ENCODE measurements around the gene LEFTY2. TPM values are rescaled to one million over a fixed set of nuclear protein-coding genes. Genes with fewer than 3 reads are reported as not detected.

Gene LEFTY2
- total RNA-seq, result under 1 TPM; 0.70 to 0.90 TPM

- TF ChIP-seq CTCF (IDR thresholded peaks at IDR 0.05), result no peak
- H3K36me3 ChIP-seq, result no peaks in the 10 kb centered on the region
- H3K4me1 ChIP-seq, result peaks cover 0 to 15% of the 10 kb centered on the region in 2 donors
- no peak within 1 kb of the TSS for H3K4me3 ChIP-seq
- no peaks in the 10 kb centered on the region for H3K27me3 ChIP-seq
- peak within 1 kb of the TSS; percentile 37 to 46 for H3K27ac ChIP-seq
- no peaks in the 10 kb centered on the region for H3K9me3 ChIP-seq
- DNase-seq (ENCODE audit: low spot score), result no peak
These were observed at the start of gene LEFTY2 for GRCh38 chr1:225941187-225941941. Gene LEFTY2 (minus strand): TSS chr1:225941220. CDS start chr1:225941140, 80 bp downstream.

- TF ChIP-seq CTCF (IDR thresholded peaks at IDR 0.05), result peak; percentile 47 to 74
- H3K4me3 ChIP-seq, result no peak overlapping the region
- H3K27ac ChIP-seq, result no peak overlapping the region
- no peaks in the 10 kb centered on the region for H3K9me3 ChIP-seq
- H3K27me3 ChIP-seq, result no peaks in the 10 kb centered on the region
- H3K4me1 ChIP-seq, result no peaks in the 10 kb centered on the region
- H3K36me3 ChIP-seq, result peaks cover 96% of the 10 kb centered on the region
- DNase-seq (ENCODE audit: low spot score), result no peak
These were observed 46.7 kb upstream of the LEFTY2 start for GRCh38 chr1:225987491-225988316.

GRCh38 chr1:225981714-225982113 lies 40.7 kb upstream of the LEFTY2 start:
- Histone ChIP-seq H3K27ac (no peak overlapping the region), H3K27me3 (no peaks in the 10 kb centered on the region), H3K9me3 (no peaks in the 10 kb centered on the region), H3K36me3 (peaks cover 77% of the 10 kb centered on the region), H3K4me1 (no peaks in the 10 kb centered on the region), H3K4me3 (no peak overlapping the region)
- TF ChIP-seq CTCF (IDR thresholded peaks at IDR 0.05), result no peak
- DNase-seq (ENCODE audit: low spot score), result peak; percentile 2

- H3K27ac ChIP-seq, result no peak overlapping the region
- H3K4me1 ChIP-seq, result peaks cover 0 to 3% of the 10 kb centered on the region in 2 donors
- no peaks in the 10 kb centered on the region for H3K27me3 ChIP-seq
- TF ChIP-seq CTCF (IDR thresholded peaks at IDR 0.05), result no peak
- DNase-seq (ENCODE audit: low spot score), result no peak
- H3K4me3 ChIP-seq, result no peak overlapping the region
- peaks cover 64% of the 10 kb centered on the region for H3K36me3 ChIP-seq
- H3K9me3 ChIP-seq, result no peaks in the 10 kb centered on the region
These were observed 39.2 kb upstream of the LEFTY2 start for GRCh38 chr1:225980005-225980836.

GRCh38 chr1:225979421-225979820 lies 38.4 kb upstream of the LEFTY2 start:
- no peak for DNase-seq (ENCODE audit: low spot score)
- TF ChIP-seq CTCF (IDR thresholded peaks at IDR 0.05), result no peak
- Histone ChIP-seq H3K9me3 (no peaks in the 10 kb centered on the region), H3K27ac (no peak overlapping the region), H3K27me3 (no peaks in the 10 kb centered on the region), H3K4me3 (no peak overlapping the region), H3K4me1 (peaks cover 0 to 3% of the 10 kb centered on the region in 2 donors), H3K36me3 (peaks cover 56% of the 10 kb centered on the region)
